KMS-11 (cell line): ENCODE results near the gene TJAP1.

Experiments
- H2AFZ ChIP-seq: fragments of 200-600 bp; sonication (generic); 2 replicates; pipeline ENCODE4 v1.6.1; 2016; ENCODE audit warnings: antibody characterized with exemption, mixed run types, low read depth
- H3K27ac ChIP-seq: fragments of 200-600 bp; sonication (generic); 2 replicates; pipeline ENCODE4 v1.6.1; 2016; ENCODE audit warnings: mild to moderate bottlenecking, mixed run types
- H3K27me3 ChIP-seq: fragments of 200-600 bp; sonication (generic); 2 replicates; pipeline ENCODE4 v1.6.1; 2017; ENCODE audit warnings: mild to moderate bottlenecking, low read depth, mixed run types, moderate library complexity; ENCODE audit not compliant: insufficient read depth
- H3K36me3 ChIP-seq: fragments of 200-600 bp; sonication (generic); 2 replicates; pipeline ENCODE4 v1.6.1; 2017; ENCODE audit warnings: mild to moderate bottlenecking, mixed run types; ENCODE audit not compliant: insufficient read depth
- H3K4me1 ChIP-seq: fragments of 200-600 bp; sonication (generic); 2 replicates; pipeline ENCODE4 v1.6.1; 2016; ENCODE audit warnings: mild to moderate bottlenecking, low read depth, mixed run types; ENCODE audit not compliant: poor library complexity, severe bottlenecking
- H3K4me2 ChIP-seq: fragments of 200-600 bp; sonication (generic); 2 replicates; pipeline ENCODE4 v1.7.0; 2016; ENCODE audit warnings: mild to moderate bottlenecking, mixed run types
- H3K4me3 ChIP-seq: fragments of 200-600 bp; sonication (generic); IDR thresholded peaks from 2 replicates; pipeline ENCODE4 v1.6.1; 2017; ENCODE audit warnings: low read depth, low read length, mixed read lengths; ENCODE audit not compliant: insufficient read depth
- H3K79me2 ChIP-seq: fragments of 200-600 bp; sonication (generic); 2 replicates; pipeline ENCODE4 v1.6.1; 2016; ENCODE audit warnings: low read depth, mixed run types; ENCODE audit not compliant: insufficient read depth
- H3K9ac ChIP-seq: fragments of 200-600 bp; sonication (generic); 2 replicates; pipeline ENCODE4 v1.6.1; 2016; ENCODE audit warnings: mild to moderate bottlenecking, mixed run types
- H4K20me1 ChIP-seq: fragments of 200-600 bp; sonication (generic); 2 replicates; pipeline ENCODE4 v1.6.1; 2016; ENCODE audit warnings: mild to moderate bottlenecking, mixed run types; ENCODE audit not compliant: insufficient read depth
- CTCF ChIP-seq: fragments of 200-600 bp; sonication (generic); conservative IDR thresholded peaks from 2 replicates; pipeline ENCODE4 v1.6.1; 2017; ENCODE audit warnings: low read depth, mild to moderate bottlenecking, antibody characterized with exemption, low read length, moderate library complexity, mixed read lengths

Gene TJAP1

GRCh38 chr6:43433148-43433547 is 44.2 kb upstream of the TJAP1 start:
- H3K36me3 ChIP-seq: no peaks in the 10 kb centered on the region
- no peak overlapping the region for H3K27ac ChIP-seq
- no peak for TF ChIP-seq CTCF
- no peaks in the 10 kb centered on the region; the same call in 1 of the 2 replicates for H3K79me2 ChIP-seq
- peaks cover 10% of the 10 kb centered on the region for H3K4me1 ChIP-seq
- H3K4me2 ChIP-seq: no peak overlapping the region
- no peak overlapping the region for H2AFZ ChIP-seq
- no peak overlapping the region for H3K4me3 ChIP-seq
- no peaks in the 10 kb centered on the region for H3K27me3 ChIP-seq
- no peaks in the 10 kb centered on the region for H4K20me1 ChIP-seq
- H3K9ac ChIP-seq: no peak overlapping the region

- no peaks in the 10 kb centered on the region for H4K20me1 ChIP-seq
- no peaks in the 10 kb centered on the region for H3K79me2 ChIP-seq
- H3K36me3 ChIP-seq: no peaks in the 10 kb centered on the region
- peaks cover 5% of the 10 kb centered on the region for H3K4me1 ChIP-seq
- H3K4me3 ChIP-seq: no peak overlapping the region
- H3K27me3 ChIP-seq: no peaks in the 10 kb centered on the region
- no peak overlapping the region for H2AFZ ChIP-seq
- H3K27ac ChIP-seq: no peak overlapping the region
- no peak overlapping the region for H3K4me2 ChIP-seq
- H3K9ac ChIP-seq: no peak overlapping the region
- no peak for TF ChIP-seq CTCF
Measured at GRCh38 chr6:43434001-43434840, 43.1 kb upstream of the TJAP1 start.

GRCh38 chr6:43434943-43435342 is 42.4 kb upstream of the TJAP1 start:
- H3K9ac ChIP-seq: no peak overlapping the region
- TF ChIP-seq CTCF: no peak
- no peak overlapping the region for H3K4me3 ChIP-seq
- no peaks in the 10 kb centered on the region for H3K27me3 ChIP-seq
- H4K20me1 ChIP-seq: no peaks in the 10 kb centered on the region
- H3K79me2 ChIP-seq: no peaks in the 10 kb centered on the region
- H2AFZ ChIP-seq: no peak overlapping the region
- no peak overlapping the region for H3K27ac ChIP-seq
- H3K4me1 ChIP-seq: no peaks in the 10 kb centered on the region
- no peaks in the 10 kb centered on the region for H3K36me3 ChIP-seq
- H3K4me2 ChIP-seq: no peak overlapping the region

DNA sequence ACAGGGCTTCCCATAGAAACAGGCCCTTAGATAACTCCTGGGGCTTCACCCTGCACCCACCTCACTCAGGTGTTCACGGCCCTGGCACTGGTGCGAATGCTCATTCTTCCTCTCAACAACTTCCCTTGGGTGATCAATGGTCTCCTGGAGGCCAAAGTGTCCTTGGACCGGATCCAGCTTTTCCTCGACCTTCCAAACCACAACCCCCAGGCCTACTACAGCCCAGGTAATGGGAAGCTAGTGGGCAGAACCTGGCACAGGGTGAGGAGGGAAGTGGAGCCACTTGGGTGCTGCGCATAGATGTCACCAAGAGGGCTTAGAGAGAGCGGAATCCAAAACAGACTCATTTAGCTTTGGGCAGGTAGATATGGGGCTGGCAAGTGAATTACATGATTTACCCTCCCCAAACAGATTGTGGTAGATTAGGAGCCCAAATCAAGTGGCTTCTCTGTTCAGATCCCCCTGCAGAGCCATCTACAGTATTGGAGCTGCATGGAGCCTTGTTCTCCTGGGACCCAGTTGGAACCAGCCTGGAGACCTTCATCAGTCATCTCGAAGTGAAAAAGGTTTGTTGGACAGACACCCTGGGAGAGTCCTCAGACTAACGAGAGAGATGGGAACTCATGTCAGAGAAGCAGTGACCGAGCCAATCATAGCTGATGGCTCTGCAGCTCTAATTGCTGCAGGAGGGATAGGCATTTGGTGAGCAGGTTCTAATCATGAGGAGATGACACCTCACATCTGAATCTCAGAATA is 41.5 kb upstream of the TJAP1 start:
- Histone ChIP-seq H3K36me3 (no peaks in the 10 kb centered on the region), H3K9ac (no peak overlapping the region), H4K20me1 (no peaks in the 10 kb centered on the region), H3K4me3 (no peak overlapping the region), H3K4me2 (no peak overlapping the region), H3K79me2 (no peaks in the 10 kb centered on the region), H3K27ac (no peak overlapping the region), H3K27me3 (no peaks in the 10 kb centered on the region), H3K4me1 (no peaks in the 10 kb centered on the region), H2AFZ (no peak overlapping the region)
- TF ChIP-seq CTCF: no peak
